ENCODE data around the gene TMEM38B. TPM values are rescaled to one million over a fixed set of nuclear protein-coding genes. Genes with fewer than 3 reads are reported as not detected.

TMEM38B gene
- total RNA-seq, 1 experiment from 2014 or later = 14.5 TPM

- TF ChIP-seq CTCF (IDR thresholded peaks at IDR 0.05; ENCODE audit: unreplicated experiment) = no peak
- H3K4me3 Mint-ChIP-seq (ENCODE audit: low read depth, unreplicated experiment) = no peak overlapping the region
- CTCF ChIA-PET = no interaction called here
- H3K4me1 Mint-ChIP-seq (ENCODE audit: low read depth, unreplicated experiment) = peaks cover 11% of the 10 kb centered on the region
- intact Hi-C loops (cut with micrococcal nuclease; ENCODE audit: unreplicated experiment) = no loop called here
- BruUV-seq (replicated peaks) = no TSS peak
- H3K27me3 Mint-ChIP-seq (ENCODE audit: unreplicated experiment) = no peaks in the 10 kb centered on the region
- no peak overlapping the region for H3K27ac Mint-ChIP-seq (ENCODE audit: unreplicated experiment)
- H3K9me3 Mint-ChIP-seq (ENCODE audit: low read depth, unreplicated experiment) = no peaks in the 10 kb centered on the region
- no peak for DNase-seq
- H3K36me3 Mint-ChIP-seq (ENCODE audit: insufficient read depth, unreplicated experiment) = no peaks in the 10 kb centered on the region
These were observed 10.6 kb upstream of the TMEM38B start for GRCh38 chr9:105683688-105684275.

GRCh38 chr9:105686936-105687335 is 7.4 kb upstream of the TMEM38B start:
- H3K4me1 Mint-ChIP-seq (ENCODE audit: low read depth, unreplicated experiment) = no peaks in the 10 kb centered on the region
- CTCF ChIA-PET = no interaction called here
- no peak for TF ChIP-seq CTCF (IDR thresholded peaks at IDR 0.05; ENCODE audit: unreplicated experiment)
- H3K36me3 Mint-ChIP-seq (ENCODE audit: insufficient read depth, unreplicated experiment) = no peaks in the 10 kb centered on the region
- intact Hi-C loops (cut with micrococcal nuclease; ENCODE audit: unreplicated experiment) = no loop called here
- H3K27me3 Mint-ChIP-seq (ENCODE audit: unreplicated experiment) = no peaks in the 10 kb centered on the region
- H3K9me3 Mint-ChIP-seq (ENCODE audit: low read depth, unreplicated experiment) = no peaks in the 10 kb centered on the region
- H3K4me3 Mint-ChIP-seq (ENCODE audit: low read depth, unreplicated experiment) = no peak overlapping the region
- no peak overlapping the region for H3K27ac Mint-ChIP-seq (ENCODE audit: unreplicated experiment)
- no peak for DNase-seq
- no TSS peak for BruUV-seq (replicated peaks)

DNA sequence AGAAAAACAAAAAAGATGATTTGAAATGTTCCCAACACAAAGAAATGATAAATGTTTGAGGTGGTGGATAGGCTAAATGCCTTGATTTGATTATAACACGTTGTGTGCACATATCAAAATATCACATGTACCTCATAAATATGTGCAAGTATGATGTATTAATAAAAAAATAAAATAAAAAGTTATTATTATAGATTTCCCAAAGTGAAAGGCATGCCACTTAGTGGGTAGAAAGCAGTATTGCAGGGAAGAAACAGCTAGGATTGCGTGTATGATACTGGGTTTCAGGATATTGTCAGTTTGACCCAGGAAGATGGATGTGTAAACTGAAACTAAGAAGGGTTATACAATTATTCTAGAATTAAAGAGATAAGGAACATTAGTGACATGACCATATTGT is 3.6 kb upstream of the TMEM38B start:
- CTCF ChIA-PET = no interaction called here
- DNase-seq = no peak
- intact Hi-C loops (cut with micrococcal nuclease; ENCODE audit: unreplicated experiment) = loop anchor here (10.0 kb wide), 1 partner anchor 56 kb away; no protein-coding TSS in a partner anchor
- Mint-ChIP-seq H3K27me3 (ENCODE audit: unreplicated experiment) (no peaks in the 10 kb centered on the region), H3K9me3 (ENCODE audit: low read depth, unreplicated experiment) (no peaks in the 10 kb centered on the region), H3K4me3 (ENCODE audit: low read depth, unreplicated experiment) (no peak overlapping the region), H3K36me3 (ENCODE audit: insufficient read depth, unreplicated experiment) (peaks cover 18% of the 10 kb centered on the region), H3K27ac (ENCODE audit: unreplicated experiment) (no peak overlapping the region), H3K4me1 (ENCODE audit: low read depth, unreplicated experiment) (peaks cover 12% of the 10 kb centered on the region)
- no TSS peak for BruUV-seq (replicated peaks)
- no peak for TF ChIP-seq CTCF (IDR thresholded peaks at IDR 0.05; ENCODE audit: unreplicated experiment)

GRCh38 chr9:105693435-105694189 is 729 bp upstream of the TMEM38B start:
- no peak for DNase-seq
- Mint-ChIP-seq H3K27me3 (ENCODE audit: unreplicated experiment) (no peaks in the 10 kb centered on the region), H3K4me3 (ENCODE audit: low read depth, unreplicated experiment) (peak overlapping the region; percentile 63), H3K9me3 (ENCODE audit: low read depth, unreplicated experiment) (no peaks in the 10 kb centered on the region), H3K36me3 (ENCODE audit: insufficient read depth, unreplicated experiment) (peaks cover 18% of the 10 kb centered on the region), H3K27ac (ENCODE audit: unreplicated experiment) (no peak overlapping the region), H3K4me1 (ENCODE audit: low read depth, unreplicated experiment) (peaks cover 12% of the 10 kb centered on the region)
- CTCF ChIA-PET = no interaction called here
- intact Hi-C loops (cut with micrococcal nuclease; ENCODE audit: unreplicated experiment) = loop anchor here (10.0 kb wide), 1 partner anchor 59 kb away; no protein-coding TSS in a partner anchor
- TF ChIP-seq CTCF (IDR thresholded peaks at IDR 0.05; ENCODE audit: unreplicated experiment) = no peak
- BruUV-seq (replicated peaks) = no TSS peak
